DOHH2 (cell line): ENCODE data around the gene TMEM132A.

Experiments
- EZH2phosphoT487 ChIP-seq: fragments of 200-600 bp; sonication (generic); IDR thresholded peaks from 2 replicates; pipeline ENCODE4 v1.6.1; 2017; ENCODE audit warnings: borderline replicate concordance, mild to moderate bottlenecking, antibody characterized with exemption, low read length, moderate library complexity, mixed read lengths
- TF ChIP-seq, protein P1 (sequence below): fragments of 200-600 bp; sonication (generic); IDR thresholded peaks from one replicate; pipeline ENCODE4 v1.5.1; 2014; ENCODE audit warnings: antibody characterized with exemption, mild to moderate bottlenecking, low read depth, low read length; ENCODE audit not compliant: poor library complexity, severe bottlenecking

DNA sequence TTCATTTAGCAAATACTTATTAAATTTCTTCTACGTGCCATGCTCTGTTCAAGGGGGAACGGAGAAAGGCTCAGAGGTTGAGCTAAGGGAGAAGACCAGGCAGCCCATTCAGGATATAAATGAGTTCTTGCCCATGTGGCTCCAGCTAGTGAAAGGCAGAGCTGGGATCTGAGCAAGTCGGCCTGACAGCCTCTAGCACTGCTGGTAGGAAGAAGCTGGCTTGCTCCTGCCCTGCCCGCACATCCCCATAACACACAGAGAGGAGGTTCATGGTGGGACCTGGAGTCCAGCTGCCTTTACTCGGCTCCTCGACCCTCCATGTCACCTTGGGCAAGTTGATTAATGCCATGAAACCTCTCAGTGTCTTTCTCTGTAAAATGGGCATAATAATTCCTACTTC lies 25.8 kb downstream of the TMEM132A start:
- TF ChIP-seq EZH2phosphoT487: no peak
- TF ChIP-seq, protein P1, sequence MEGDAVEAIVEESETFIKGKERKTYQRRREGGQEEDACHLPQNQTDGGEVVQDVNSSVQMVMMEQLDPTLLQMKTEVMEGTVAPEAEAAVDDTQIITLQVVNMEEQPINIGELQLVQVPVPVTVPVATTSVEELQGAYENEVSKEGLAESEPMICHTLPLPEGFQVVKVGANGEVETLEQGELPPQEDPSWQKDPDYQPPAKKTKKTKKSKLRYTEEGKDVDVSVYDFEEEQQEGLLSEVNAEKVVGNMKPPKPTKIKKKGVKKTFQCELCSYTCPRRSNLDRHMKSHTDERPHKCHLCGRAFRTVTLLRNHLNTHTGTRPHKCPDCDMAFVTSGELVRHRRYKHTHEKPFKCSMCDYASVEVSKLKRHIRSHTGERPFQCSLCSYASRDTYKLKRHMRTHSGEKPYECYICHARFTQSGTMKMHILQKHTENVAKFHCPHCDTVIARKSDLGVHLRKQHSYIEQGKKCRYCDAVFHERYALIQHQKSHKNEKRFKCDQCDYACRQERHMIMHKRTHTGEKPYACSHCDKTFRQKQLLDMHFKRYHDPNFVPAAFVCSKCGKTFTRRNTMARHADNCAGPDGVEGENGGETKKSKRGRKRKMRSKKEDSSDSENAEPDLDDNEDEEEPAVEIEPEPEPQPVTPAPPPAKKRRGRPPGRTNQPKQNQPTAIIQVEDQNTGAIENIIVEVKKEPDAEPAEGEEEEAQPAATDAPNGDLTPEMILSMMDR: no peak
